IMR-90 (cell line): ENCODE data around the gene RIMBP2. TPM values are rescaled to one million over a fixed set of nuclear protein-coding genes. Genes with fewer than 3 reads are reported as not detected.

Source experiments
- ATAC-seq: fragments of 200-7000 bp; cut with Tn5 transposase; 2 replicates; pipeline ENCODE4 v1.9.1; 2020; ENCODE audit warnings: low read depth, mild to moderate bottlenecking, moderate library complexity
- BruUV-seq: library from RNA; stranded (reverse); fragments of 400-500 nt; replicated peaks from 2 replicates; lab custom pipeline; 2021; lab: Mats Ljungman, UMichigan
- CTCF ChIA-PET: fragments of 300-600 bp; formaldehyde crosslinking; extraction: SDS; loops from one replicate; lab custom pipeline; 2021; ENCODE audit warnings: antibody characterized with exemption; lab: Yijun Ruan, JAX
- POLR2A ChIA-PET: fragments of 300-600 bp; sonication (Branson Sonifier 250); formaldehyde crosslinking; loops from one replicate; lab custom pipeline; 2022; ENCODE audit warnings: antibody characterized with exemption; ENCODE audit not compliant: unreplicated experiment; lab: Charles Lee
- DNase-seq: peaks from one replicate; pipeline ENCODE4 v3.0.0; 2013
- H2AFZ ChIP-seq: replicated peaks from 2 replicates; pipeline ENCODE3; 2013; ENCODE audit warnings: low read length, mild to moderate bottlenecking; ENCODE audit not compliant: poor library complexity
- H2AK5ac ChIP-seq: 2 replicates; pipeline ENCODE4 v1.6.1; 2013; ENCODE audit warnings: low read depth, low read length, inconsistent platforms
- H2AK9ac ChIP-seq: replicated peaks from 2 replicates; pipeline ENCODE3; 2013; ENCODE audit warnings: mild to moderate bottlenecking, low read depth, low read length, moderate library complexity; ENCODE audit not compliant: poor library complexity
- H2BK120ac ChIP-seq: 2 replicates; pipeline ENCODE4 v1.6.1; 2013; ENCODE audit warnings: low read depth, low read length, inconsistent platforms
- H2BK15ac ChIP-seq: 3 replicates; pipeline ENCODE4 v1.6.1; 2013; ENCODE audit warnings: low read depth, low read length, inconsistent platforms
- H2BK20ac ChIP-seq: 2 replicates; pipeline ENCODE4 v1.6.1; 2013; ENCODE audit warnings: low read depth, mild to moderate bottlenecking, inconsistent platforms, low read length, moderate library complexity
- H2BK5ac ChIP-seq: 2 replicates; pipeline ENCODE4 v1.6.1; 2013; ENCODE audit warnings: mild to moderate bottlenecking, low read depth, low read length, inconsistent platforms; ENCODE audit not compliant: poor library complexity, severe bottlenecking
- H3K14ac ChIP-seq: replicated peaks from 2 replicates; pipeline ENCODE4 v1.6.1; 2013; ENCODE audit warnings: low read depth, low read length, inconsistent platforms
- H3K18ac ChIP-seq: 2 replicates; pipeline ENCODE4 v1.6.1; 2013; ENCODE audit warnings: low read depth, low read length, control low read depth
- H3K23ac ChIP-seq: 2 replicates; pipeline ENCODE4 v1.6.1; 2013; ENCODE audit warnings: low read depth, low read length, inconsistent platforms
- H3K27ac ChIP-seq: 2 replicates; pipeline ENCODE4 v1.5.1; 2013; ENCODE audit warnings: mild to moderate bottlenecking, control low read depth, low read length; ENCODE audit not compliant: insufficient read depth
- H3K27me3 ChIP-seq: 2 replicates; pipeline ENCODE4 v1.6.1; 2013; ENCODE audit warnings: low read length; ENCODE audit not compliant: control insufficient read depth, insufficient read depth
- H3K36me3 ChIP-seq: 2 replicates; pipeline ENCODE4 v1.6.1; 2013; ENCODE audit warnings: low read length, mixed read lengths; ENCODE audit not compliant: control insufficient read depth, insufficient read depth
- H3K4ac ChIP-seq: 2 replicates; pipeline ENCODE4 v1.6.1; 2013; ENCODE audit warnings: low read depth, low read length, inconsistent platforms
- H3K4me1 ChIP-seq: 2 replicates; pipeline ENCODE4 v1.6.1; 2013; ENCODE audit warnings: low read length, mixed read lengths; ENCODE audit not compliant: control insufficient read depth, insufficient read depth
- H3K4me2 ChIP-seq: 2 replicates; pipeline ENCODE4 v1.6.1; 2013; ENCODE audit warnings: low read depth, mild to moderate bottlenecking, control low read depth, low read length, moderate library complexity
- H3K4me3 ChIP-seq: 2 replicates; pipeline ENCODE4 v1.5.1; 2013; ENCODE audit warnings: low read depth, mild to moderate bottlenecking, control low read depth, low read length, moderate library complexity; ENCODE audit not compliant: insufficient read depth
- H3K56ac ChIP-seq: 2 replicates; pipeline ENCODE4 v1.6.1; 2013; ENCODE audit warnings: low read length, inconsistent platforms; ENCODE audit not compliant: insufficient read depth; ENCODE audit errors: extremely low read depth
- H3K79me1 ChIP-seq, 2 experiments: 2 replicates each; pipeline ENCODE4 v1.6.1; 2013; ENCODE audit warnings: low read length in 2 of 2, inconsistent platforms in 1 of 2, low read depth in 1 of 2
- H3K9ac ChIP-seq: 2 replicates; pipeline ENCODE4 v1.6.1; 2013; ENCODE audit warnings: low read depth, low read length, control low read depth
- H3K9me1 ChIP-seq: 2 replicates; pipeline ENCODE4 v1.6.1; 2013; ENCODE audit warnings: low read length, inconsistent platforms; ENCODE audit not compliant: insufficient read depth
- H3K9me3 ChIP-seq: 2 replicates; pipeline ENCODE4 v1.6.1; 2013; ENCODE audit warnings: low read length; ENCODE audit not compliant: control insufficient read depth, insufficient read depth
- H4K20me1 ChIP-seq: 2 replicates; pipeline ENCODE4 v1.6.1; 2013; ENCODE audit warnings: low read length, inconsistent platforms; ENCODE audit not compliant: insufficient read depth
- H4K5ac ChIP-seq: 2 replicates; pipeline ENCODE4 v1.6.1; 2013; ENCODE audit warnings: mild to moderate bottlenecking, low read depth, low read length, control low read depth
- H4K8ac ChIP-seq, 2 experiments: 2 replicates each; pipeline ENCODE4 v1.6.1; 2013; ENCODE audit warnings: low read depth in 2 of 2, low read length in 2 of 2, control low read depth in 1 of 2, inconsistent platforms in 1 of 2
- H4K91ac ChIP-seq: 2 replicates; pipeline ENCODE4 v1.6.1; 2013; ENCODE audit warnings: low read depth, low read length, inconsistent platforms; ENCODE audit not compliant: insufficient read depth
- BHLHE40 ChIP-seq: fragments of 150-350 bp; IDR thresholded peaks from 2 replicates; pipeline ENCODE4 v1.6.1; 2016; ENCODE audit warnings: mild to moderate bottlenecking, low read depth, low read length
- CEBPB ChIP-seq: IDR thresholded peaks from 2 replicates; pipeline ENCODE4 v1.6.1; 2012; ENCODE audit warnings: low read depth, low read length, improper control_type of control experiment
- CHD1 ChIP-seq: IDR thresholded peaks from 2 replicates; pipeline ENCODE4 v1.6.1; 2012; ENCODE audit warnings: low read depth, low read length, improper control_type of control experiment
- FOS ChIP-seq: fragments of 150-350 bp; IDR thresholded peaks from 2 replicates; pipeline ENCODE4 v1.6.1; 2016; ENCODE audit warnings: low read depth, low read length
- MAFK ChIP-seq: IDR thresholded peaks from 2 replicates; pipeline ENCODE4 v1.6.1; 2012; ENCODE audit warnings: low read depth, low read length, improper control_type of control experiment
- MAZ ChIP-seq: IDR thresholded peaks from 2 replicates; pipeline ENCODE4 v1.6.1; 2012; ENCODE audit warnings: low read depth, mild to moderate bottlenecking, low read length, improper control_type of control experiment, moderate library complexity, borderline replicate concordance
- MXI1 ChIP-seq: IDR thresholded peaks from 2 replicates; pipeline ENCODE4 v1.6.1; 2012; ENCODE audit warnings: low read depth, mild to moderate bottlenecking, low read length, moderate library complexity, borderline replicate concordance
- NFE2L2 ChIP-seq: fragments of 150-350 bp; IDR thresholded peaks from 2 replicates; pipeline ENCODE4 v1.6.1; 2016; ENCODE audit warnings: low read depth, mild to moderate bottlenecking, low read length
- POLR2A ChIP-seq: IDR thresholded peaks from 2 replicates; pipeline ENCODE4 v1.6.1; 2012; ENCODE audit warnings: mild to moderate bottlenecking, low read depth, low read length
- RAD21 ChIP-seq: IDR thresholded peaks from 2 replicates; pipeline ENCODE4 v1.6.1; 2012; ENCODE audit warnings: low read length, improper control_type of control experiment
- RCOR1 ChIP-seq: IDR thresholded peaks from 2 replicates; pipeline ENCODE4 v1.6.1; 2012; ENCODE audit warnings: mild to moderate bottlenecking, low read length, improper control_type of control experiment; ENCODE audit not compliant: insufficient replicate concordance
- RFX5 ChIP-seq: IDR thresholded peaks from 2 replicates; pipeline ENCODE4 v1.8.0; 2012; ENCODE audit warnings: low read depth, mild to moderate bottlenecking, low read length, moderate library complexity
- SMC3 ChIP-seq: fragments of 150-350 bp; IDR thresholded peaks from 2 replicates; pipeline ENCODE4 v1.6.1; 2016; ENCODE audit warnings: low read depth, mild to moderate bottlenecking, antibody characterized with exemption, low read length, moderate library complexity
- WGBS, 2 experiments: methylation state at CpG; one replicate each; pipeline versions ENCODE4 v1.1.5 to v1.1.7; 2013; ENCODE audit warnings: missing lambda C conversion rate in 2 of 2; ENCODE audit not compliant: insufficient read length in 1 of 2; ENCODE audit errors: extremely low coverage in 2 of 2; 5-methylcytosine and 5-hydroxymethylcytosine counted together
- dilution Hi-C: fragments of 300-500 bp; cut with HindIII; formaldehyde crosslinking; loops from one replicate; pipeline ENCODE4 v1.14.3; 2018; ENCODE audit warnings: low sequenced_read_pairs; ENCODE audit not compliant: unreplicated experiment
- in situ Hi-C: fragments of 300-500 bp; cut with MboI; formaldehyde crosslinking; loops from 3 replicates; pipeline ENCODE4 v1.14.3; 2019; ENCODE audit warnings: low sequenced_read_pairs, inconsistent platforms, mixed read lengths
- intact Hi-C: fragments of 100-400 bp; cut with micrococcal nuclease; formaldehyde crosslinking; loops from 2 replicates; pipeline ENCODE4 v1.10.0; 2022
- polyA plus RNA-seq, 3 experiments: library from polyadenylated mRNA; depleted of rRNA; stranded (reverse); fragments of >200 nt; gene quantifications; 2 replicates each; pipeline ENCODE4 v1.2.3, GENCODE V29; 2012; ENCODE audit warnings: low replicate concordance in 1 of 3
- total RNA-seq: library from RNA; depleted of rRNA; stranded (reverse); fragments of >200 nt; gene quantifications from 2 replicates; pipeline ENCODE4 v1.2.3, GENCODE V29; 2012
- TF ChIP-seq, protein P1 (sequence below): conservative IDR thresholded peaks from 2 replicates; pipeline ENCODE4 v1.5.1; 2012; ENCODE audit warnings: mild to moderate bottlenecking, low read depth, low read length, improper control_type of control experiment
- TF ChIP-seq, protein P2 (sequence below): fragments of 150-350 bp; IDR thresholded peaks from 2 replicates; pipeline ENCODE4 v1.6.1; 2017; ENCODE audit warnings: mild to moderate bottlenecking, antibody characterized with exemption, low read length, low read depth
- TF ChIP-seq, protein P3 (sequence below): fragments of 150-350 bp; IDR thresholded peaks from 2 replicates; pipeline ENCODE4 v1.6.1; 2016; ENCODE audit warnings: low read depth, mild to moderate bottlenecking, low read length, moderate library complexity, borderline replicate concordance

RIMBP2 gene
- total and polyA plus RNA-seq, 2 of the 4 experiments (the other 2 are of a cell fraction) = not detected

DNA sequence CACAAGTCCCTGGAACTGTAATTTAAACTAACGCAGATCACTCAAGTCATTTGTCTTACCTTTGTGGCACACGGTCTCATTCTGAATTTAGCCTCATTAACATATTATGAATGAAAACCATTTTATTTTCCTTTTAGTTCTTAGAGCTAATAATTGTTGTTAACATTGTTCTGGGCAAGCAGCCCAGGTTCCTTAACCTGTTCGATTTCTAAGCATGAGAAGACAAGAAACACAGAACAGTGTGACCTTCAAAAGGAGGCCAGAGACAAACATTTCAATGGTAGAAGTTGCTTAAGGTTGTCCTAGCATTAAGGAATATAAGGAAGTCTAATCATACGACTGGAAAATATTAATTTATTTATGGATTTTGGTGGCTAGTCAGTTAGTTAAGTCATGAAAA lies 343.2 kb downstream of the RIMBP2 start:
- H2BK15ac ChIP-seq = no peak overlapping the region
- no peak overlapping the region for H3K4me2 ChIP-seq
- H2BK5ac ChIP-seq = no peak overlapping the region
- CTCF ChIA-PET = no interaction called here
- no TSS peak for BruUV-seq
- H3K4me1 ChIP-seq = no peaks in the 10 kb centered on the region
- no peak overlapping the region for H3K27ac ChIP-seq
- no peak overlapping the region for H2AK5ac ChIP-seq
- H3K79me1 ChIP-seq = no peaks in the 10 kb centered on the region
- no peak overlapping the region for H3K4me3 ChIP-seq
- H3K14ac ChIP-seq = no peak overlapping the region
- dilution Hi-C loops = no loop called here
- intact Hi-C loops = no loop called here
- H4K8ac ChIP-seq = no peak overlapping the region
- H3K4ac ChIP-seq = no peak overlapping the region
- H4K91ac ChIP-seq = no peak overlapping the region
- no peak overlapping the region for H3K23ac ChIP-seq
- H3K9me3 ChIP-seq = peaks cover 24% of the 10 kb centered on the region
- POLR2A ChIA-PET = no interaction called here
- H4K5ac ChIP-seq = no peak overlapping the region
- H3K27me3 ChIP-seq = no peaks in the 10 kb centered on the region
- H3K18ac ChIP-seq = no peak overlapping the region
- ATAC-seq (no peak), DNase-seq (no peak)
- no peak overlapping the region for H2AFZ ChIP-seq
- no peaks in the 10 kb centered on the region for H4K20me1 ChIP-seq
- H3K56ac ChIP-seq = no peak overlapping the region
- H3K36me3 ChIP-seq = no peaks in the 10 kb centered on the region
- H3K9ac ChIP-seq = no peak overlapping the region
- no peak overlapping the region for H2BK20ac ChIP-seq
- no CpG with 5 or more reads among the region's 4 CpGs for WGBS, 2 experiments
- no peaks in the 10 kb centered on the region for H3K9me1 ChIP-seq
- H2BK120ac ChIP-seq = no peak overlapping the region
- in situ Hi-C loops = no loop called here
- no peak for TF ChIP-seq RAD21
- TF ChIP-seq, protein P1, sequence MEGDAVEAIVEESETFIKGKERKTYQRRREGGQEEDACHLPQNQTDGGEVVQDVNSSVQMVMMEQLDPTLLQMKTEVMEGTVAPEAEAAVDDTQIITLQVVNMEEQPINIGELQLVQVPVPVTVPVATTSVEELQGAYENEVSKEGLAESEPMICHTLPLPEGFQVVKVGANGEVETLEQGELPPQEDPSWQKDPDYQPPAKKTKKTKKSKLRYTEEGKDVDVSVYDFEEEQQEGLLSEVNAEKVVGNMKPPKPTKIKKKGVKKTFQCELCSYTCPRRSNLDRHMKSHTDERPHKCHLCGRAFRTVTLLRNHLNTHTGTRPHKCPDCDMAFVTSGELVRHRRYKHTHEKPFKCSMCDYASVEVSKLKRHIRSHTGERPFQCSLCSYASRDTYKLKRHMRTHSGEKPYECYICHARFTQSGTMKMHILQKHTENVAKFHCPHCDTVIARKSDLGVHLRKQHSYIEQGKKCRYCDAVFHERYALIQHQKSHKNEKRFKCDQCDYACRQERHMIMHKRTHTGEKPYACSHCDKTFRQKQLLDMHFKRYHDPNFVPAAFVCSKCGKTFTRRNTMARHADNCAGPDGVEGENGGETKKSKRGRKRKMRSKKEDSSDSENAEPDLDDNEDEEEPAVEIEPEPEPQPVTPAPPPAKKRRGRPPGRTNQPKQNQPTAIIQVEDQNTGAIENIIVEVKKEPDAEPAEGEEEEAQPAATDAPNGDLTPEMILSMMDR = no peak
- no peak for TF ChIP-seq MXI1
- TF ChIP-seq MAZ = no peak
- no peak for TF ChIP-seq NFE2L2
- TF ChIP-seq FOS = no peak
- TF ChIP-seq RCOR1 = no peak
- no peak for TF ChIP-seq RFX5
- TF ChIP-seq, protein P2, sequence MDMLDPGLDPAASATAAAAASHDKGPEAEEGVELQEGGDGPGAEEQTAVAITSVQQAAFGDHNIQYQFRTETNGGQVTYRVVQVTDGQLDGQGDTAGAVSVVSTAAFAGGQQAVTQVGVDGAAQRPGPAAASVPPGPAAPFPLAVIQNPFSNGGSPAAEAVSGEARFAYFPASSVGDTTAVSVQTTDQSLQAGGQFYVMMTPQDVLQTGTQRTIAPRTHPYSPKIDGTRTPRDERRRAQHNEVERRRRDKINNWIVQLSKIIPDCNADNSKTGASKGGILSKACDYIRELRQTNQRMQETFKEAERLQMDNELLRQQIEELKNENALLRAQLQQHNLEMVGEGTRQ = no peak
- no peak for TF ChIP-seq MAFK
- no peak for TF ChIP-seq CHD1
- TF ChIP-seq BHLHE40 = no peak
- TF ChIP-seq, protein P3, sequence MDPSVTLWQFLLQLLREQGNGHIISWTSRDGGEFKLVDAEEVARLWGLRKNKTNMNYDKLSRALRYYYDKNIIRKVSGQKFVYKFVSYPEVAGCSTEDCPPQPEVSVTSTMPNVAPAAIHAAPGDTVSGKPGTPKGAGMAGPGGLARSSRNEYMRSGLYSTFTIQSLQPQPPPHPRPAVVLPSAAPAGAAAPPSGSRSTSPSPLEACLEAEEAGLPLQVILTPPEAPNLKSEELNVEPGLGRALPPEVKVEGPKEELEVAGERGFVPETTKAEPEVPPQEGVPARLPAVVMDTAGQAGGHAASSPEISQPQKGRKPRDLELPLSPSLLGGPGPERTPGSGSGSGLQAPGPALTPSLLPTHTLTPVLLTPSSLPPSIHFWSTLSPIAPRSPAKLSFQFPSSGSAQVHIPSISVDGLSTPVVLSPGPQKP = no peak
- no peak for TF ChIP-seq CEBPB
- no peak for TF ChIP-seq SMC3
- no peak for TF ChIP-seq POLR2A
- H2AK9ac ChIP-seq = no peak overlapping the region
